ENCODE results near the gene EFNA2. TPM values are rescaled to one million over a fixed set of nuclear protein-coding genes. Genes with fewer than 3 reads are reported as not detected.

The EFNA2 gene
- total and polyA plus RNA-seq, 2 of the 8 experiments (the other 6 are each of a cell fraction or from before 2014, with no cell fraction given), result 4.0 to 7.0 TPM

- peaks cover 19 to 22% (median 21%) of the 10 kb centered on the region in 4 experiments for H3K36me3 ChIP-seq (ENCODE audit: control insufficient read depth in 2 of 4, insufficient read depth in 4 of 4, low read length in 3 of 4)
- ChIA-PET CTCF (ENCODE audit: partially characterized antibody) (interaction anchor here (0.6 to 15.9 kb wide), 6 partner anchors 8 to 579 kb away, joined by 3 to 212 read pairs (median 5); partner anchors contain the start of gene ATP5F1D), POLR2A (ENCODE audit: partially characterized antibody) (interaction anchor here (0.6 to 19.4 kb wide), 10 partner anchors 8 to 203 kb away, joined by 3 to 456 read pairs (median 6); partner anchors contain the start of genes ATP5F1D, CBARP, FAM174C and MIDN)
- H2AK5ac ChIP-seq (ENCODE audit: low read depth, low read length), result no peak overlapping the region
- H3K23me2 ChIP-seq (ENCODE audit: low read depth, low read length), result peaks cover 22% of the 10 kb centered on the region; the same call in 1 of the 2 replicates
- peak overlapping the region; percentile 4; the same call in 1 of the 2 replicates for H4K8ac ChIP-seq (ENCODE audit: extremely low read depth, insufficient read depth, low read length)
- no peak overlapping the region; the same call in 1 of the 2 replicates for H3K18ac ChIP-seq (ENCODE audit: extremely low read depth, low read length)
- H3K79me2 ChIP-seq (ENCODE audit: control insufficient read depth in 1 of 2, insufficient read depth in 2 of 2, low read length in 2 of 2), result peaks cover 5 to 29% of the 10 kb centered on the region in 2 experiments
- H4K91ac ChIP-seq (replicated peaks; ENCODE audit: insufficient read length, low read length), result peak overlapping the region; percentile 64
- TF ChIP-seq POLR2AphosphoS5 (IDR thresholded peaks at IDR 0.05; ENCODE audit: low read depth, low read length), result no peak
- TF ChIP-seq BRCA1 (IDR thresholded peaks at IDR 0.05; ENCODE audit: low read depth, low read length), result no peak
- TF ChIP-seq CEBPB (IDR thresholded peaks at IDR 0.05; ENCODE audit: low read depth, low read length), result peak; percentile 96
- TF ChIP-seq E2F6 (IDR thresholded peaks at IDR 0.05), result no peak
- TF ChIP-seq MAX (IDR thresholded peaks at IDR 0.05), result no peak
- no peaks in the 10 kb centered on the region for H3K9me3 ChIP-seq (ENCODE audit: insufficient read depth in 2 of 2, low read depth in 1 of 2, low read length in 1 of 2)
- peak overlapping the region; percentile 82 to 83 for H3K4me2 ChIP-seq (ENCODE audit: insufficient read depth in 1 of 2, low read depth in 2 of 2, low read length in 2 of 2)
- H4K5ac ChIP-seq (ENCODE audit: insufficient read length, low read depth, low read length), result no peak overlapping the region
- H3K27ac ChIP-seq (ENCODE audit: low read depth, low read length), result no peak overlapping the region
- peaks cover 5 to 17% of the 10 kb centered on the region in 2 experiments for H4K20me1 ChIP-seq (replicated peaks in 1 of 2; ENCODE audit: control insufficient read depth in 1 of 2, insufficient read depth in 2 of 2, low read length in 2 of 2)
- H3K14ac ChIP-seq (ENCODE audit: insufficient read length), result no peak overlapping the region
- H3K56ac ChIP-seq (replicated peaks; ENCODE audit: insufficient read length, low read depth, low read length), result no peak overlapping the region
- peaks cover 4 to 53% (median 39%) of the 10 kb centered on the region in 4 experiments for H3K4me1 ChIP-seq (replicated peaks in 1 of 4; ENCODE audit: control insufficient read depth in 3 of 4, insufficient read depth in 4 of 4, low read length in 3 of 4)
- H3K79me1 ChIP-seq (ENCODE audit: low read depth, low read length), result peaks cover 9% of the 10 kb centered on the region; the same call in 1 of the 2 replicates
- H2AFZ ChIP-seq (ENCODE audit: low read length), result no peak overlapping the region
- peaks cover 0 to 10% (median 5%) of the 10 kb centered on the region in 4 experiments; a peak in 4 of 7 replicates for H3K27me3 ChIP-seq (replicated peaks in 1 of 4; ENCODE audit: control insufficient read depth in 3 of 4, extremely low read depth in 1 of 4, insufficient read depth in 3 of 4, low read length in 3 of 4)
- H3K4ac ChIP-seq (replicated peaks; ENCODE audit: insufficient read length, low read depth, low read length), result peak overlapping the region; percentile 78
- no peak overlapping the region for H2BK12ac ChIP-seq (ENCODE audit: low read depth, low read length)
- no peak overlapping the region for H3K9ac ChIP-seq (replicated peaks in 1 of 4; ENCODE audit: extremely low read depth in 1 of 4, low read depth in 3 of 4, low read length in 3 of 4)
- H2BK15ac ChIP-seq (ENCODE audit: low read length), result no peak overlapping the region; the same call in 1 of the 2 replicates
- no peak overlapping the region for H2BK20ac ChIP-seq (ENCODE audit: low read length)
- DNase-seq (ENCODE audit: low read depth in 1 of 2, low spot score in 2 of 2) (no peak), FAIRE-seq (no peak)
- H3K23ac ChIP-seq (ENCODE audit: insufficient read length), result no peak overlapping the region
- H2BK120ac ChIP-seq (replicated peaks; ENCODE audit: low read depth, low read length), result no peak overlapping the region
- H2BK5ac ChIP-seq (ENCODE audit: low read depth, low read length), result no peak overlapping the region
- WGBS, 2 experiments (ENCODE audit: extremely low coverage in 1 of 2, insufficient coverage in 1 of 2, insufficient read length in 1 of 2, insufficient replicate concordance in 2 of 2, low coverage in 1 of 2, low lambda C conversion rate in 2 of 2, missing lambda C conversion rate in 1 of 2), result 36% methylated on average over 24 of the region's 35 CpGs; no CpG with 5 or more reads in 1 of the 2 experiments
- H3K4me3 ChIP-seq (ENCODE audit: extremely low read depth in 1 of 4, insufficient read depth in 2 of 4, low read depth in 3 of 4, low read length in 4 of 4), result peak overlapping the region in 3 of 4 experiments; percentile 33 to 61 (median 40); a peak in 6 of 8 replicates
Observed at GRCh38 chr19:1267477-1268225, 18.0 kb upstream of the EFNA2 start.
